ENCODE data around the gene SNX15.
A peak's percentile ranks its signal among the peaks of the same experiment; 100 is the strongest.
"Not testable (repeated sequence)": the region's sequence is repeated elsewhere in the genome, so short reads cannot be mapped to it uniquely, and the experiment has no call there.

SNX15 gene

GRCh38 chr11:65027213-65028067 lies at the start of gene SNX15:
SNX15 (plus strand) TSS chr11:65027439; CDS start chr11:65027538, 99 bp downstream.
- DNase-seq, result peak; percentile 97

- not testable (repeated sequence) for DNase-seq
These were observed 43.9 kb upstream of the SNX15 start for GRCh38 chr11:64983339-64983738.

GRCh38 chr11:64987998-64988854 lies 39.0 kb upstream of the SNX15 start:
- DNase-seq, result no peak

- DNase-seq, result no peak
These were observed 37.8 kb upstream of the SNX15 start for GRCh38 chr11:64989416-64989815.

- no peak for DNase-seq
These were observed 36.9 kb upstream of the SNX15 start for GRCh38 chr11:64990222-64990923.

- no peak for DNase-seq
These were observed 32.9 kb upstream of the SNX15 start for GRCh38 chr11:64994318-64994717.

GRCh38 chr11:64996327-64996709 lies 30.9 kb upstream of the SNX15 start:
- DNase-seq, result no peak

- DNase-seq, result peak; percentile 71
These were observed 30.4 kb upstream of the SNX15 start, which contains the start of gene BATF2 for GRCh38 chr11:64996710-64997380. BATF2 (minus strand) TSS chr11:64996971; CDS start chr11:64996914, 57 bp downstream.

- peak; percentile 40 for DNase-seq
These were observed 29.1 kb upstream of the SNX15 start for GRCh38 chr11:64998141-64998540.

GRCh38 chr11:64998690-64999431 lies 28.4 kb upstream of the SNX15 start:
- no peak for DNase-seq

- DNase-seq, result no peak
These were observed 27.8 kb upstream of the SNX15 start for GRCh38 chr11:64999478-64999877.

GRCh38 chr11:65002706-65003105 lies 24.5 kb upstream of the SNX15 start:
- no peak for DNase-seq

- no peak for DNase-seq
These were observed 24.0 kb upstream of the SNX15 start for GRCh38 chr11:65003282-65003681.

- DNase-seq, result not testable (repeated sequence)
These were observed 23.3 kb upstream of the SNX15 start for GRCh38 chr11:65003968-65004367.

GRCh38 chr11:65008016-65008415 lies 19.2 kb upstream of the SNX15 start:
- DNase-seq, result no peak

GRCh38 chr11:65008873-65009272 lies 18.4 kb upstream of the SNX15 start:
- no peak for DNase-seq

GRCh38 chr11:65013130-65013887 lies 13.9 kb upstream of the SNX15 start:
- peak; percentile 93 for DNase-seq

GRCh38 chr11:65013888-65014725 lies 13.1 kb upstream of the SNX15 start, which contains the start of gene ARL2:
ARL2 (plus strand) TSS chr11:65014160; CDS start chr11:65014208, 48 bp downstream.
- DNase-seq, result peak; percentile 90

- DNase-seq, result peak; percentile 67
These were observed 12.5 kb upstream of the SNX15 start for GRCh38 chr11:65014726-65015227.

GRCh38 chr11:65016705-65017104 lies 10.5 kb upstream of the SNX15 start:
- DNase-seq, result peak; percentile 13
